Panc1 (cell line): ENCODE measurements around the gene RXRG. TPM values are rescaled to one million over a fixed set of nuclear protein-coding genes. Genes with fewer than 3 reads are reported as not detected.
A peak's percentile ranks its signal among the peaks of the same experiment; 100 is the strongest.

Source experiments
- ATAC-seq: fragments of 200-7000 bp; cut with Tn5 transposase; 2 replicates; pipeline ENCODE4 v1.9.1; 2020; ENCODE audit warnings: mild to moderate bottlenecking, moderate library complexity
- BruUV-seq: library from RNA; stranded (reverse); fragments of 400-500 nt; replicated peaks from 2 replicates; lab custom pipeline; 2021; lab: Mats Ljungman, UMichigan
- CTCF ChIA-PET: fragments of 300-600 bp; sonication (Branson Sonifier 250); formaldehyde crosslinking; loops from one replicate; lab custom pipeline; 2022; ENCODE audit warnings: antibody characterized with exemption; lab: Charles Lee
- POLR2A ChIA-PET: fragments of 300-600 bp; sonication (Branson Sonifier 250); formaldehyde crosslinking; loops from one replicate; lab custom pipeline; 2022; ENCODE audit warnings: antibody characterized with exemption; lab: Charles Lee
- DNase-seq: peaks from one replicate; pipeline ENCODE4 v3.0.0-alpha.2; 2010; ENCODE audit warnings: low read depth, low spot score
- H3K27ac ChIP-seq: 2 replicates; pipeline ENCODE4 v1.5.1; 2011; ENCODE audit warnings: mild to moderate bottlenecking, low read length, inconsistent platforms
- H3K27me3 ChIP-seq: fragments of 200-500 bp; sonication (Bioruptor generic); 2 replicates; pipeline ENCODE4 v1.6.0; 2014; ENCODE audit warnings: low read length, inconsistent platforms; ENCODE audit not compliant: control insufficient read depth, insufficient read depth
- H3K36me3 ChIP-seq: fragments of 200-500 bp; sonication (Bioruptor generic); 2 replicates; pipeline ENCODE4 v1.5.1; 2014; ENCODE audit warnings: inconsistent platforms, mild to moderate bottlenecking, low read length, moderate library complexity; ENCODE audit not compliant: control insufficient read depth, insufficient read depth
- H3K4me1 ChIP-seq: 2 replicates; pipeline ENCODE4 v1.5.1; 2011; ENCODE audit warnings: inconsistent platforms, mild to moderate bottlenecking, low read length, moderate library complexity; ENCODE audit not compliant: control insufficient read depth, insufficient read depth
- H3K4me3 ChIP-seq, 2 experiments: 2 replicates each; pipeline ENCODE4 v1.5.1; 2011 to 2012; ENCODE audit warnings: low read depth in 2 of 2, low read length in 2 of 2, mild to moderate bottlenecking in 2 of 2, inconsistent platforms in 1 of 2, moderate library complexity in 1 of 2
- H3K9me3 ChIP-seq: fragments of 200-500 bp; sonication (Bioruptor generic); 2 replicates; pipeline ENCODE4 v1.5.1; 2014; ENCODE audit warnings: low read depth, mild to moderate bottlenecking, inconsistent platforms, low read length, moderate library complexity; ENCODE audit not compliant: control insufficient read depth, insufficient read depth
- POLR2AphosphoS5 ChIP-seq: IDR thresholded peaks from 2 replicates; pipeline ENCODE4 v1.6.1; 2012; ENCODE audit warnings: mild to moderate bottlenecking, low read depth, low read length, moderate library complexity
- SIN3A ChIP-seq: IDR thresholded peaks from 2 replicates; pipeline ENCODE4 v1.6.1; 2012; ENCODE audit warnings: low read depth, mild to moderate bottlenecking, low read length, moderate library complexity, borderline replicate concordance; ENCODE audit not compliant: insufficient read depth
- TCF7L2 ChIP-seq: IDR thresholded peaks from 2 replicates; pipeline ENCODE4 v1.6.1; 2011; ENCODE audit warnings: mild to moderate bottlenecking, low read depth, low read length, inconsistent platforms
- in situ Hi-C: cut with HindIII; loops from 2 replicates; pipeline ENCODE4 v1.10.0; 2016; ENCODE audit warnings: low sequenced_read_pairs, low pct_unique_long_range_greater_than_20kb
- intact Hi-C: fragments of 100-400 bp; cut with micrococcal nuclease; formaldehyde crosslinking; loops from one replicate; pipeline ENCODE4 v1.10.0; 2022; ENCODE audit not compliant: unreplicated experiment
- total RNA-seq: library from RNA; stranded (reverse); gene quantifications from one replicate; pipeline ENCODE4 v1.2.1, GENCODE V29; 2021; ENCODE audit not compliant: unreplicated experiment
- TF ChIP-seq, protein P1 (sequence below), 2 experiments: IDR thresholded peaks; 2 replicates each; pipeline ENCODE4 v1.6.1; 2011 to 2012; ENCODE audit warnings: low read depth in 2 of 2, control low read depth in 1 of 2, low read length in 1 of 2, mild to moderate bottlenecking in 1 of 2, moderate library complexity in 1 of 2; ENCODE audit not compliant: insufficient read depth in 1 of 2
- TF ChIP-seq, protein P2 (sequence below): fragments of 450-650 bp; IDR thresholded peaks from 2 replicates; pipeline ENCODE4 v1.5.1; 2017; ENCODE audit warnings: mild to moderate bottlenecking

The RXRG gene
- total RNA-seq, 1 experiment from 2014 or later = not detected

- intact Hi-C loops = no loop called here
These were observed 77.4 kb downstream of the RXRG start for GRCh38 chr1:165367375-165367993.

DNA sequence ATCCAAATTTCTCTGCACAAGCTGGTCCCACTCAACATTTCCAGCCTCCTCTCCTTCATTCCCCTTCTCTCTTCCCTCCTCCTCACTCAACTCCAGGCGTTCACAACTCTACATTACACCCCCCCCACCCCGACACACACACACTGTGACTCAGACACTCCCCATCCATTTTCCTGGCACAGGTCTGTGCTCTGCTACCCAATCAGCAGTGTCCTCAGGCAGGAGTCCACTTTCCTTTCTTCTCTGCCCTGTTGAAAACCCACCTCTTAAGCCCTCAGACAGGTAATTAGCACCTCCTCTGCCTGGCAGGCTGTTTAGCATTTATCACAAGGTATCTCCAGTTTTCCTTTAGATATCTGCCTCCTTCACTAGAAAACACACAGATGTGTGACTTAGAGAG is 79.6 kb downstream of the RXRG start:
- in situ Hi-C loops = no loop called here
- H3K4me3 ChIP-seq = no peak overlapping the region
- H3K4me1 ChIP-seq = no peaks in the 10 kb centered on the region
- DNase-seq (no peak), ATAC-seq (no peak)
- no peak overlapping the region for H3K27ac ChIP-seq
- POLR2A ChIA-PET = no interaction called here
- intact Hi-C loops = no loop called here
- no peaks in the 10 kb centered on the region for H3K36me3 ChIP-seq
- peaks cover 8% of the 10 kb centered on the region; the same call in 1 of the 2 replicates for H3K27me3 ChIP-seq
- CTCF ChIA-PET = no interaction called here
- no TSS peak for BruUV-seq
- TF ChIP-seq TCF7L2 (no peak), POLR2AphosphoS5 (no peak), SIN3A (no peak)
- TF ChIP-seq, protein P1, sequence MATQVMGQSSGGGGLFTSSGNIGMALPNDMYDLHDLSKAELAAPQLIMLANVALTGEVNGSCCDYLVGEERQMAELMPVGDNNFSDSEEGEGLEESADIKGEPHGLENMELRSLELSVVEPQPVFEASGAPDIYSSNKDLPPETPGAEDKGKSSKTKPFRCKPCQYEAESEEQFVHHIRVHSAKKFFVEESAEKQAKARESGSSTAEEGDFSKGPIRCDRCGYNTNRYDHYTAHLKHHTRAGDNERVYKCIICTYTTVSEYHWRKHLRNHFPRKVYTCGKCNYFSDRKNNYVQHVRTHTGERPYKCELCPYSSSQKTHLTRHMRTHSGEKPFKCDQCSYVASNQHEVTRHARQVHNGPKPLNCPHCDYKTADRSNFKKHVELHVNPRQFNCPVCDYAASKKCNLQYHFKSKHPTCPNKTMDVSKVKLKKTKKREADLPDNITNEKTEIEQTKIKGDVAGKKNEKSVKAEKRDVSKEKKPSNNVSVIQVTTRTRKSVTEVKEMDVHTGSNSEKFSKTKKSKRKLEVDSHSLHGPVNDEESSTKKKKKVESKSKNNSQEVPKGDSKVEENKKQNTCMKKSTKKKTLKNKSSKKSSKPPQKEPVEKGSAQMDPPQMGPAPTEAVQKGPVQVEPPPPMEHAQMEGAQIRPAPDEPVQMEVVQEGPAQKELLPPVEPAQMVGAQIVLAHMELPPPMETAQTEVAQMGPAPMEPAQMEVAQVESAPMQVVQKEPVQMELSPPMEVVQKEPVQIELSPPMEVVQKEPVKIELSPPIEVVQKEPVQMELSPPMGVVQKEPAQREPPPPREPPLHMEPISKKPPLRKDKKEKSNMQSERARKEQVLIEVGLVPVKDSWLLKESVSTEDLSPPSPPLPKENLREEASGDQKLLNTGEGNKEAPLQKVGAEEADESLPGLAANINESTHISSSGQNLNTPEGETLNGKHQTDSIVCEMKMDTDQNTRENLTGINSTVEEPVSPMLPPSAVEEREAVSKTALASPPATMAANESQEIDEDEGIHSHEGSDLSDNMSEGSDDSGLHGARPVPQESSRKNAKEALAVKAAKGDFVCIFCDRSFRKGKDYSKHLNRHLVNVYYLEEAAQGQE (IDR thresholded peaks at IDR 0.05; ENCODE audit: insufficient read depth in 1 of 2, low read depth in 2 of 2, low read length in 1 of 2) = no peak
- TF ChIP-seq, protein P2, sequence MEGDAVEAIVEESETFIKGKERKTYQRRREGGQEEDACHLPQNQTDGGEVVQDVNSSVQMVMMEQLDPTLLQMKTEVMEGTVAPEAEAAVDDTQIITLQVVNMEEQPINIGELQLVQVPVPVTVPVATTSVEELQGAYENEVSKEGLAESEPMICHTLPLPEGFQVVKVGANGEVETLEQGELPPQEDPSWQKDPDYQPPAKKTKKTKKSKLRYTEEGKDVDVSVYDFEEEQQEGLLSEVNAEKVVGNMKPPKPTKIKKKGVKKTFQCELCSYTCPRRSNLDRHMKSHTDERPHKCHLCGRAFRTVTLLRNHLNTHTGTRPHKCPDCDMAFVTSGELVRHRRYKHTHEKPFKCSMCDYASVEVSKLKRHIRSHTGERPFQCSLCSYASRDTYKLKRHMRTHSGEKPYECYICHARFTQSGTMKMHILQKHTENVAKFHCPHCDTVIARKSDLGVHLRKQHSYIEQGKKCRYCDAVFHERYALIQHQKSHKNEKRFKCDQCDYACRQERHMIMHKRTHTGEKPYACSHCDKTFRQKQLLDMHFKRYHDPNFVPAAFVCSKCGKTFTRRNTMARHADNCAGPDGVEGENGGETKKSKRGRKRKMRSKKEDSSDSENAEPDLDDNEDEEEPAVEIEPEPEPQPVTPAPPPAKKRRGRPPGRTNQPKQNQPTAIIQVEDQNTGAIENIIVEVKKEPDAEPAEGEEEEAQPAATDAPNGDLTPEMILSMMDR = no peak
- H3K9me3 ChIP-seq = no peaks in the 10 kb centered on the region

More at GRCh38 chr1:165367375-165367993, 77.4 kb downstream of the RXRG start:
- BruUV-seq = no TSS peak
- Histone ChIP-seq H3K27ac (no peak overlapping the region), H3K4me1 (no peaks in the 10 kb centered on the region), H3K9me3 (no peaks in the 10 kb centered on the region), H3K27me3 (peaks cover 8% of the 10 kb centered on the region; the same call in 1 of the 2 replicates), H3K4me3 (no peak overlapping the region), H3K36me3 (no peaks in the 10 kb centered on the region)
- TF ChIP-seq, protein P2 = peak; percentile 95
- no peak for TF ChIP-seq SIN3A
- POLR2A ChIA-PET = no interaction called here
- CTCF ChIA-PET = interaction anchor here (0.7 to 3.4 kb wide), 7 partner anchors 9 to 253 kb away, joined by 3 to 11 read pairs (median 3); no protein-coding TSS in a partner anchor
- in situ Hi-C loops = no loop called here
- peak; percentile 53 for DNase-seq
- ATAC-seq = peak; percentile 77; the same call in 1 of the 2 replicates
